HG03521 (cell line): ENCODE results near the gene GALE.

ENCODE experiments used
- ATAC-seq: cut with Tn5 transposase; IDR thresholded peaks from one replicate; pipeline ENCODE4 v1.9.1; 2021; ENCODE audit warnings: mild to moderate bottlenecking, moderate library complexity; ENCODE audit not compliant: unreplicated experiment

GALE gene

GRCh38 chr1:23759277-23759676, 41.3 kb downstream of the GALE start:
- no peak for ATAC-seq

GRCh38 chr1:23757812-23758211, 42.7 kb downstream of the GALE start:
- ATAC-seq: no peak

GRCh38 chr1:23756676-23757075, 43.9 kb downstream of the GALE start:
- no peak for ATAC-seq

- ATAC-seq: no peak
These were observed 47.6 kb downstream of the GALE start for GRCh38 chr1:23752909-23753308.

GRCh38 chr1:23751815-23752200, 48.7 kb downstream of the GALE start:
- no peak for ATAC-seq

- ATAC-seq: no peak
These were observed 49.3 kb downstream of the GALE start for GRCh38 chr1:23751050-23751814.

DNA sequence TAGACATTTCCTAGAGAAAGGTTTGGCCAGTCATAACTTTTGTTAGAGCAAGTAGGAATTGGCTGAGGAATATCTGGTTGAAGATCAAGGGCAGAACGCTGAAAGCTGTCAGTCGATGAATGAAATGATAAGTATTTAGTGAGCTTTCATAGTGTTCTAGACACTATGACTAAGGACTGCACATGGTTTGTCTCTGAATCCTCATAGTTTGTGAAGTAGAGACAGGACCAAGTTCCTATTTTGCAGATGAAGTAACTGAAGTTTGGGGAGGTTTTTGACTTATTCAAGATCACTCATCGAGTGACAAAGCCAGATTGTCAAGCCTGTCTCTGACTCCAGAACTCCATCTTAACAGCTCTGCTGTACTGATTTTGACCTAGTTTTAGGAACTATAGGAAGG, 52.5 kb downstream of the GALE start:
- ATAC-seq: no peak
